ENCODE results near the gene CSGALNACT2.

DNA sequence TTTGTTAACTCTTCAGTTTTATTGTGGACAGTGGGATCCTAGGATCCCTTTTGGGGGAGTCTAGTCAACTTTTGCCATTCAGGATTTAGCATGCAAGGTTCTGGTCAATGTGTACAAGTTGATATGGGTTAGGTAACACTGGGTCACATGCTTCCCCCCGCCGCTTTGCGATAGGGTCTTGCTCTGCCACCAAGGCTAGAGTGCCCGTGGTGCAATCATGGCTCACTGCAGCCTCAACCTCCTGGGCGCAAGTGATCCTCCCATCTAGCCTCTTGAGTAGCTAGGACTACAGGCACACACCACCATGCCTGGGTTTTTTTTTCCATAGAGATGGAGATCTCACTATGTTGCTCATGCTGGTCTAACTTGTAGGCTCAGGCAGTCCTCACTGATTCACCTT is 3.2 kb upstream of the CSGALNACT2 start:
- no peak for TF ChIP-seq POLR2A (IDR thresholded peaks at IDR 0.05)
- no peak for TF ChIP-seq POLR2AphosphoS5 (IDR thresholded peaks at IDR 0.05)
